Measurements from ENCODE around the gene CCT2. TPM values are rescaled to one million over a fixed set of nuclear protein-coding genes. Genes with fewer than 3 reads are reported as not detected.

The CCT2 gene
- total and polyA plus RNA-seq, 2 of the 4 experiments (the other 2 are of a cell fraction) = 194 to 651 TPM

GRCh38 chr12:69589082-69589481 lies 3.8 kb downstream of the CCT2 start:
- Histone ChIP-seq H3K9me3 (ENCODE audit: control insufficient read depth, insufficient read depth, low read length) (no peaks in the 10 kb centered on the region), H3K14ac (replicated peaks; ENCODE audit: low read depth, low read length) (no peak overlapping the region), H4K91ac (ENCODE audit: insufficient read depth, low read depth, low read length) (no peak overlapping the region), H3K4ac (ENCODE audit: low read depth, low read length) (no peak overlapping the region), H2BK5ac (ENCODE audit: low read depth, low read length, poor library complexity, severe bottlenecking) (no peak overlapping the region), H3K23ac (ENCODE audit: low read depth, low read length) (no peak overlapping the region), H4K20me1 (ENCODE audit: insufficient read depth, low read length) (peaks cover 11% of the 10 kb centered on the region), H3K4me3 (ENCODE audit: insufficient read depth, low read depth, low read length) (no peak overlapping the region), H3K9me1 (ENCODE audit: insufficient read depth, low read length) (no peaks in the 10 kb centered on the region), H4K5ac (ENCODE audit: low read depth, low read length) (no peak overlapping the region), H3K36me3 (ENCODE audit: control insufficient read depth, insufficient read depth, low read length) (peaks cover 49% of the 10 kb centered on the region), H3K56ac (ENCODE audit: extremely low read depth, insufficient read depth, low read length) (no peak overlapping the region), H4K8ac (ENCODE audit: low read depth in 2 of 2, low read length in 2 of 2) (no peak overlapping the region), H3K79me1 (ENCODE audit: low read depth in 1 of 2, low read length in 2 of 2) (peaks cover 45 to 50% of the 10 kb centered on the region in 2 experiments), H2AK9ac (replicated peaks; ENCODE audit: low read depth, low read length, poor library complexity) (no peak overlapping the region), H2AFZ (replicated peaks; ENCODE audit: low read length, poor library complexity) (no peak overlapping the region), H2BK20ac (ENCODE audit: low read depth, low read length) (no peak overlapping the region), H3K4me2 (ENCODE audit: low read depth, low read length) (no peak overlapping the region), H2BK15ac (ENCODE audit: low read depth, low read length) (no peak overlapping the region), H3K9ac (ENCODE audit: low read depth, low read length) (no peak overlapping the region), H2BK120ac (ENCODE audit: low read depth, low read length) (no peak overlapping the region), H3K4me1 (ENCODE audit: control insufficient read depth, insufficient read depth, low read length) (no peaks in the 10 kb centered on the region), H2AK5ac (ENCODE audit: low read depth, low read length) (no peak overlapping the region), H3K18ac (ENCODE audit: low read depth, low read length) (no peak overlapping the region), H3K27ac (ENCODE audit: insufficient read depth, low read length) (no peak overlapping the region), H3K27me3 (ENCODE audit: control insufficient read depth, insufficient read depth, low read length) (no peaks in the 10 kb centered on the region)
- DNase-seq (no peak), ATAC-seq (ENCODE audit: low read depth) (no peak)
- WGBS, 2 experiments (ENCODE audit: extremely low coverage in 2 of 2, insufficient read length in 1 of 2) = no CpG with 5 or more reads among the region's 2 CpGs
- in situ Hi-C loops (cut with MboI; ENCODE audit: low sequenced_read_pairs) = loop anchor here (25.0 kb wide), 1 partner anchor 752 kb away; no protein-coding TSS in a partner anchor
- dilution Hi-C loops (cut with HindIII; ENCODE audit: low sequenced_read_pairs, unreplicated experiment) = no loop called here
- intact Hi-C loops (cut with micrococcal nuclease) = loop anchor here (5.0 kb wide), 1 partner anchor 202 kb away; no protein-coding TSS in a partner anchor
- BruUV-seq (replicated peaks) = no TSS peak
- TF ChIP-seq POLR2A (IDR thresholded peaks at IDR 0.05; ENCODE audit: low read depth, low read length) (no peak), NFE2L2 (IDR thresholded peaks at IDR 0.05; ENCODE audit: low read depth, low read length) (no peak), FOS (IDR thresholded peaks at IDR 0.05; ENCODE audit: low read depth, low read length) (no peak), ELK1 (IDR thresholded peaks at IDR 0.05; ENCODE audit: borderline replicate concordance, low read depth, low read length) (no peak), MXI1 (IDR thresholded peaks at IDR 0.05; ENCODE audit: borderline replicate concordance, low read depth, low read length) (no peak), RFX5 (IDR thresholded peaks at IDR 0.05; ENCODE audit: low read depth, low read length) (no peak), RCOR1 (IDR thresholded peaks at IDR 0.05; ENCODE audit: insufficient replicate concordance, low read length) (no peak), CEBPB (IDR thresholded peaks at IDR 0.05; ENCODE audit: low read depth, low read length) (no peak), CHD1 (IDR thresholded peaks at IDR 0.05; ENCODE audit: low read depth, low read length) (no peak), USF2 (IDR thresholded peaks at IDR 0.05; ENCODE audit: low read depth, low read length) (no peak), MAZ (IDR thresholded peaks at IDR 0.05; ENCODE audit: borderline replicate concordance, low read depth, low read length) (no peak)
- ChIA-PET CTCF (interaction anchor here (0.7 kb wide), 1 partner anchor 83 kb away, joined by 3 read pairs; no protein-coding TSS in a partner anchor), POLR2A (ENCODE audit: unreplicated experiment) (no interaction called here)
